Osteocyte (in vitro differentiated cells): ENCODE measurements around the gene SLC16A8. TPM values are rescaled to one million over a fixed set of nuclear protein-coding genes. Genes with fewer than 3 reads are reported as not detected.
"Not testable (repeated sequence)": the region's sequence is repeated elsewhere in the genome, so short reads cannot be mapped to it uniquely, and the experiment has no call there.

Source experiments
- DNase-seq: peaks from one replicate; pipeline ENCODE4 v3.0.0; 2021; ENCODE audit warnings: mixed read lengths; ENCODE audit not compliant: unreplicated experiment; ENCODE audit errors: extremely low spot score
- H3K27ac Mint-ChIP-seq: one replicate; pipeline ENCODE4 v1.8.0; 2021; ENCODE audit warnings: mild to moderate bottlenecking, mixed read lengths; ENCODE audit not compliant: unreplicated experiment
- H3K27me3 Mint-ChIP-seq: one replicate; pipeline ENCODE4 v1.8.0; 2021; ENCODE audit warnings: mixed read lengths; ENCODE audit not compliant: unreplicated experiment
- H3K36me3 Mint-ChIP-seq: one replicate; pipeline ENCODE4 v1.8.0; 2021; ENCODE audit warnings: mixed read lengths; ENCODE audit not compliant: unreplicated experiment
- H3K4me1 Mint-ChIP-seq: one replicate; pipeline ENCODE4 v1.8.0; 2021; ENCODE audit warnings: mixed read lengths; ENCODE audit not compliant: unreplicated experiment
- H3K4me3 Mint-ChIP-seq: one replicate; pipeline ENCODE4 v1.8.0; 2021; ENCODE audit warnings: mild to moderate bottlenecking, moderate library complexity, mixed read lengths; ENCODE audit not compliant: unreplicated experiment
- H3K9me3 Mint-ChIP-seq: one replicate; pipeline ENCODE4 v1.8.0; 2021; ENCODE audit warnings: mixed read lengths; ENCODE audit not compliant: unreplicated experiment
- CTCF ChIP-seq: fragments of 200-600 bp; sonication (generic); IDR thresholded peaks from 2 replicates; pipeline ENCODE4 v1.5.0; 2021; ENCODE audit warnings: antibody characterized with exemption, mild to moderate bottlenecking, moderate library complexity
- total RNA-seq: library from RNA; stranded (reverse); gene quantifications from 2 replicates; pipeline ENCODE4 v1.2.1, GENCODE V29; 2021

Gene SLC16A8
- total RNA-seq, 1 donor from 2014 or later, result not detected

GRCh38 chr22:38125038-38125610, 41.1 kb upstream of the SLC16A8 start:
- Mint-ChIP-seq H3K4me1 (no peaks in the 10 kb centered on the region), H3K9me3 (no peaks in the 10 kb centered on the region), H3K36me3 (peaks cover 3% of the 10 kb centered on the region), H3K27me3 (no peaks in the 10 kb centered on the region), H3K27ac (no peak overlapping the region), H3K4me3 (no peak overlapping the region)
- no peak for TF ChIP-seq CTCF
- DNase-seq, result no peak

DNA sequence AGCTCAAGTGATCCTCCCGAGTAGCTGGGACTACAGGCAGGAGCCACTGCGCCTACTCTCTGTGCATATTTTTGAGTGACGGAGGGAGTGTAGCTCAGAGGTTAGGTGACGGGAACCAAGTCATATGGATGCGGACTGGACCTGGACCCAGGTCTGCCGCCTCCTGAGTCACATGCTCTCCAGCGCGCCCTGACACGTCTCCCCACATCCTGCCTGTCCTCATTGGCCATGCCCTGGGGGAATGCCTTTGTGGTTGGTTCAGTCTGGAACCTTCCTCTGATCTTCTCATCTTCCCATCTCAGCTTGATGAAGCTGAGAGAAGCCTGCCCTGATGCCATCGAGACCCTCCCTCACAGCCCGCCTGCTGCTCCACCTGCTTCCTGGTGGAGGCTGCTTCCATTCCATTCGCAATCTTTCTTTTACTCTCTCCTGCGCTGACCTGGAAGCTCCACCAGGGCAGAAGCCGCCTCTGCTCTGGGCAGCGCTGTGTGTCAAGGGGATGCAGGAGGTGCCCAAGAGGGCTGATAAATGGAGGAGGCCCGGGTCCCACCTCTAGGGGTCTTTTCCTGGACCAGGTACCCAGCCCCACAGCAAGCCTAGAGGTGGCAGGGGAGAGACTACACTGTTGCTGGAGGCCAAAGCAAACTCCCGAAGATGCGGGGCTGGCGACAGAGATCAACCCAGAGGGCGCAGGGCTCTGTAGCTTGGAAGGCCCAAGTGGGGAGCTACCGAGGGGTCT, 40.4 kb upstream of the SLC16A8 start:
- TF ChIP-seq CTCF, result no peak
- no peaks in the 10 kb centered on the region for H3K4me1 Mint-ChIP-seq
- no peaks in the 10 kb centered on the region for H3K27me3 Mint-ChIP-seq
- no peak overlapping the region for H3K27ac Mint-ChIP-seq
- no peak for DNase-seq
- no peaks in the 10 kb centered on the region for H3K9me3 Mint-ChIP-seq
- no peak overlapping the region for H3K4me3 Mint-ChIP-seq
- H3K36me3 Mint-ChIP-seq, result peaks cover 3% of the 10 kb centered on the region

DNA sequence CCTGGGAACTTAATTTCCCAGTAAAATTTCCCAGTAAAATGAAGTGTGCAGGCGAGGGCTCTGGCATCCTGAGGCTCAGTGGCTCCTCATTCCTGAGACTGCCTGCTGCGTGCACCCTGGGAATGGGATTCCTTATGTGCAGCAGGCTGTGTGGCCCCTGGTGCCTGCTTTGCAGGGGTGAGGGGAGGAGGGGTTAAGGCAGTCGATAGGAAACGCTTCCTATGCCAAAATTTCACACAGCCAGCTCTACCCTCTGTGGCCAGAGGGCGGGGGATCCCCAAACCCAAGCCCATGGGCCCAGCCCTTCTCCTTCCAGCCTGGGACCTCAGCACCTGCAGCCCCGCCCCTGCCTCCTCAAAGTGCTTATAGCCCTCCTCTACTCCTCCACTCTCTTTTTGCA, 38.6 kb upstream of the SLC16A8 start:
- Mint-ChIP-seq H3K27me3 (no peaks in the 10 kb centered on the region), H3K4me1 (no peaks in the 10 kb centered on the region), H3K36me3 (peaks cover 3% of the 10 kb centered on the region), H3K27ac (no peak overlapping the region), H3K9me3 (no peaks in the 10 kb centered on the region), H3K4me3 (no peak overlapping the region)
- TF ChIP-seq CTCF, result no peak
- DNase-seq, result no peak

- no peak for TF ChIP-seq CTCF
- Mint-ChIP-seq H3K27ac (no peak overlapping the region), H3K4me1 (no peaks in the 10 kb centered on the region)
Measured at GRCh38 chr22:38120359-38121110, 36.6 kb upstream of the SLC16A8 start.

GRCh38 chr22:38118747-38119146, 34.8 kb upstream of the SLC16A8 start:
- H3K9me3 Mint-ChIP-seq, H3K27ac Mint-ChIP-seq, H3K27me3 Mint-ChIP-seq, H3K36me3 Mint-ChIP-seq, H3K4me1 Mint-ChIP-seq, H3K4me3 Mint-ChIP-seq, DNase-seq: not testable (repeated sequence)

More at GRCh38 chr22:38120359-38121110, 36.6 kb upstream of the SLC16A8 start:
- Mint-ChIP-seq H3K4me3 (no peak overlapping the region), H3K27me3 (no peaks in the 10 kb centered on the region), H3K9me3 (no peaks in the 10 kb centered on the region), H3K36me3 (no peaks in the 10 kb centered on the region)
- no peak for DNase-seq
